ENCODE results near the gene ZP1. TPM values are rescaled to one million over a fixed set of nuclear protein-coding genes. Genes with fewer than 3 reads are reported as not detected.

The ZP1 gene
- total RNA-seq, 1 donor = not detected

- TF ChIP-seq CTCF (IDR thresholded peaks at IDR 0.05; ENCODE audit: insufficient read depth, low read length) = peak; percentile 21
- peak; percentile 71 for DNase-seq (ENCODE audit: low read depth)
- H3K4me3 ChIP-seq (ENCODE audit: low read depth, low read length) = peak overlapping the region; percentile 86
Observed at GRCh38 chr11:60915248-60915914, 48.0 kb downstream of the ZP1 start.

- no peak for TF ChIP-seq CTCF (IDR thresholded peaks at IDR 0.05; ENCODE audit: insufficient read depth, low read length)
- no peak for DNase-seq (ENCODE audit: low read depth)
Observed at GRCh38 chr11:60916669-60917206, 49.4 kb downstream of the ZP1 start.

DNA sequence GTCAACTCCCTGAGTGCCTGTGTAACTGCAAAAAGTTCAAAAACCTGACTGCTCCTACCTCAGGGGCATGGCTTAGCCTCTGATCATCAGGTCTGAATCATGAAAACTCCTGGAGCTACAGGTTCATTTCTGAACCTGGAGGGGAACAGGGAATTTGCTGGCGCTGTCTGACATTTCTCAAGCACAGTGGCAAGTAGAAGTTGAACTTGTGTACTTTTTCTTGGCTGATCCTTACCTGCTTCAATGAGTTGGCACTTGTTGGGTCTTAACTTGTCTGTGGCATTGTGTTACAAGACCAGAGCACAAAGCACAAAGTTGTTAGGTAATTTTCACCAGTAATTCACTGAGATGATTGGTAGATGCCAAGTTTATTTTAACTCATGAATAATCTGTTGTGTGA lies 49.9 kb downstream of the ZP1 start:
- DNase-seq (ENCODE audit: low read depth) = no peak
- no peak overlapping the region for H3K4me3 ChIP-seq (ENCODE audit: low read depth, low read length)
- TF ChIP-seq CTCF (IDR thresholded peaks at IDR 0.05; ENCODE audit: insufficient read depth, low read length) = no peak

More at GRCh38 chr11:60916669-60917206, 49.4 kb downstream of the ZP1 start:
- H3K4me3 ChIP-seq (ENCODE audit: low read depth, low read length) = no peak overlapping the region

DNA sequence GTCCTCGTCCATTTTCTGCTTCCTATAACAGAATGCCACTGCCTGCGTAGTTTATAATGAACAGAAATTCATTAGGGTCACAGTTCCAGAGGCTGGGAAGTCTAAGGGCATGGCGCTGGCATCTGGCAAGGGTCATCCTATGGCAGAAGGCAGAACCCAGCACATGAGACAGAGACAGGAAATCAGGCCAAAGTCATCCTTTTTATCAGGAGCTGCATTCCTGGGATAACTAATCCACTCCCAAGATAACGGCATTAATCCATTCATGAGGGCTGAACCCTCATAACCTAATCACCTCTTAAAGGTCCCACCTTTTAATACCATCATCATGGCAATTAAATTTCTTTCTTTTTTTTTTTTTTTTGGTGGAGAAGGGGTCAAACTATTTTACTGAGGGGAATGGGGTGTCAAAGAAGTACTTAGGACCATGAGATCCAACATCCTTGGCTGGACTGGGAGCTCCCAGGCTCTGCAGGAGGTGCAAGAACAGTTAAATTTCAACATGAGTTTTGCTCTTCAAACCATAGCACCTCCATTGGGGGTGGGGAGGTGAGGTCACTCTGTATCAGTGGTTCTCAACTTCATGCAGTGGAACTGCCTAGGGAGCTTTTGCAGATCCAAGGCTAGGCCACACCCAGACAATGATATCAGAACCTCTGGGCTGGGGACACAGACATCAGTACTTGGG lies 51.1 kb downstream of the ZP1 start:
- no peak for TF ChIP-seq CTCF (IDR thresholded peaks at IDR 0.05; ENCODE audit: insufficient read depth, low read length)
- no peak overlapping the region for H3K4me3 ChIP-seq (ENCODE audit: low read depth, low read length)
- no peak for DNase-seq (ENCODE audit: low read depth)

DNA sequence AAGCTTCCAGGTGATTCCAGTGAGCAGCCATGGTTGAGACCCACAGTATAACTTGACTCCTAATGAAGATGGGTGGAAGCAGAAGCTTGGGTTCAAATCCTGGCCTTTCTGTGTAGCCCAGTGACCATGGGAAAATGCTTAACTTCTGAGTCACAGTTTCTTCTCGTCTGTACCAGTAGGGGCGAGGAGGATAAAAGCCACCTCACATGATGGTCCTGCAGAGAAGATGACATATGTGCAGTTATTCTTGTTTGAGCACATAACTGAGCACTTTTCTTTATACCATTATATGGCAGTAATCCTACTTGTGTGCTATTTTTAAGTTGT lies 51.6 kb downstream of the ZP1 start:
- no peak for TF ChIP-seq CTCF (IDR thresholded peaks at IDR 0.05; ENCODE audit: insufficient read depth, low read length)
- peak; percentile 23 for DNase-seq (ENCODE audit: low read depth)
- H3K4me3 ChIP-seq (ENCODE audit: low read depth, low read length) = no peak overlapping the region

GRCh38 chr11:60919320-60919719 lies 52.0 kb downstream of the ZP1 start:
- DNase-seq (ENCODE audit: low read depth) = no peak
- no peak overlapping the region for H3K4me3 ChIP-seq (ENCODE audit: low read depth, low read length)
- TF ChIP-seq CTCF (IDR thresholded peaks at IDR 0.05; ENCODE audit: insufficient read depth, low read length) = no peak

All from fibroblast of the aortic adventitia (primary cell).